Suprapubic skin (tissue), 4 donors: ENCODE measurements around the gene RNF150. TPM values are rescaled to one million over a fixed set of nuclear protein-coding genes. Genes with fewer than 3 reads are reported as not detected.
A peak's percentile ranks its signal among the peaks of the same experiment; 100 is the strongest.

ENCODE experiments used
- DNase-seq, 2 donors: peaks; one replicate each; pipeline ENCODE4 v3.0.0-alpha.2; 2019; ENCODE audit warnings: low spot score in 2 of 2
- H3K27ac ChIP-seq: fragments of 200-600 bp; sonication (generic); one replicate; pipeline ENCODE4 v1.5.1; 2019
- H3K27me3 ChIP-seq: fragments of 200-600 bp; sonication (generic); one replicate; pipeline ENCODE4 v1.5.1; 2019
- H3K36me3 ChIP-seq: fragments of 200-600 bp; sonication (generic); one replicate; pipeline ENCODE4 v1.5.1; 2019
- H3K4me1 ChIP-seq: fragments of 200-600 bp; sonication (generic); one replicate; pipeline ENCODE4 v1.5.1; 2019
- H3K4me3 ChIP-seq: fragments of 200-600 bp; sonication (generic); one replicate; pipeline ENCODE4 v1.5.1; 2019; ENCODE audit warnings: mild to moderate bottlenecking
- H3K9me3 ChIP-seq: fragments of 200-600 bp; sonication (generic); one replicate; pipeline ENCODE4 v1.5.1; 2019
- CTCF ChIP-seq, 2 donors: fragments of 200-600 bp in 1 of 2; fragments of 450-650 bp in 1 of 2; sonication (generic) in 1 of 2; IDR thresholded peaks; one replicate each; pipeline ENCODE4 v1.5.1; 2016 to 2019; ENCODE audit warnings: antibody characterized with exemption in 2 of 2, mild to moderate bottlenecking in 1 of 2, moderate library complexity in 1 of 2
- EP300 ChIP-seq: sonication (generic); formaldehyde crosslinking; IDR thresholded peaks from one replicate; pipeline ENCODE4 v1.6.1; 2017; ENCODE audit warnings: antibody characterized with exemption
- POLR2A ChIP-seq, 2 donors: fragments of 450-650 bp; IDR thresholded peaks; one replicate each; pipeline ENCODE4 v1.6.1; 2017; ENCODE audit warnings: antibody characterized with exemption in 2 of 2, mild to moderate bottlenecking in 2 of 2, moderate library complexity in 2 of 2
- POLR2AphosphoS5 ChIP-seq, 3 donors: sonication (generic); formaldehyde crosslinking; IDR thresholded peaks; one replicate each; pipeline ENCODE4 v1.6.1; 2017; ENCODE audit warnings: antibody characterized with exemption in 3 of 3
- WGBS: methylation state at CpG from one replicate; pipeline ENCODE4 v1.1.5; 2018; 5-methylcytosine and 5-hydroxymethylcytosine counted together
- total RNA-seq, 4 donors: library from RNA; depleted of rRNA; stranded (reverse); fragments of >200 nt; gene quantifications; one replicate each; pipeline ENCODE4 v1.1.0, GENCODE V29; 2016

Gene RNF150
- total RNA-seq, 4 donors from 2014 or later, result 0.83 to 4.0 (median 2.6) TPM

- Histone ChIP-seq H3K27me3 (peaks cover 24% of the 10 kb centered on the region), H3K9me3 (no peaks in the 10 kb centered on the region), H3K4me1 (peaks cover 25% of the 10 kb centered on the region), H3K4me3 (peak overlapping the region; percentile 87), H3K27ac (no peak overlapping the region), H3K36me3 (no peaks in the 10 kb centered on the region)
- TF ChIP-seq CTCF (IDR thresholded peaks at IDR 0.05) (no peak), EP300 (no peak), POLR2AphosphoS5 (IDR thresholded peaks at IDR 0.05) (no peak), POLR2A (IDR thresholded peaks at IDR 0.05) (no peak)
- WGBS, result 45% methylated on average over 8 of the region's 8 CpGs
- no peak for DNase-seq
Observed at GRCh38 chr4:141131723-141132071, 1.6 kb downstream of the RNF150 start.

- no peaks in the 10 kb centered on the region for H3K9me3 ChIP-seq
- H3K27me3 ChIP-seq, result peaks cover 24% of the 10 kb centered on the region
- TF ChIP-seq POLR2AphosphoS5 (IDR thresholded peaks at IDR 0.05) (no peak), CTCF (IDR thresholded peaks at IDR 0.05) (no peak), POLR2A (IDR thresholded peaks at IDR 0.05) (no peak), EP300 (no peak)
- no peak for DNase-seq
- H3K36me3 ChIP-seq, result no peaks in the 10 kb centered on the region
- no peak overlapping the region for H3K4me3 ChIP-seq
- H3K27ac ChIP-seq, result no peak overlapping the region
- WGBS, result 73% methylated on average over 6 of the region's 6 CpGs
- peaks cover 25% of the 10 kb centered on the region for H3K4me1 ChIP-seq
Observed at GRCh38 chr4:141130947-141131605, 2.2 kb downstream of the RNF150 start.

- Histone ChIP-seq H3K4me3 (no peak overlapping the region), H3K36me3 (no peaks in the 10 kb centered on the region), H3K9me3 (no peaks in the 10 kb centered on the region), H3K4me1 (peaks cover 12% of the 10 kb centered on the region), H3K27ac (no peak overlapping the region), H3K27me3 (peaks cover 9% of the 10 kb centered on the region)
- DNase-seq, result no peak
- TF ChIP-seq EP300, result no peak
- no peak for TF ChIP-seq CTCF (IDR thresholded peaks at IDR 0.05)
- 53% methylated on average over 3 of the region's 3 CpGs for WGBS
Observed at GRCh38 chr4:141127884-141128283, 5.4 kb downstream of the RNF150 start.

GRCh38 chr4:141126769-141127168 lies 6.5 kb downstream of the RNF150 start:
- H3K4me1 ChIP-seq, result peaks cover 2% of the 10 kb centered on the region
- 85% methylated on average over 4 of the region's 4 CpGs for WGBS
- H3K9me3 ChIP-seq, result no peaks in the 10 kb centered on the region
- no peaks in the 10 kb centered on the region for H3K27me3 ChIP-seq
- no peak overlapping the region for H3K27ac ChIP-seq
- TF ChIP-seq CTCF (IDR thresholded peaks at IDR 0.05) (no peak), POLR2AphosphoS5 (IDR thresholded peaks at IDR 0.05) (no peak), EP300 (no peak)
- H3K4me3 ChIP-seq, result no peak overlapping the region
- no peak for DNase-seq
- H3K36me3 ChIP-seq, result no peaks in the 10 kb centered on the region

- Histone ChIP-seq H3K4me3 (no peak overlapping the region), H3K27ac (no peak overlapping the region), H3K27me3 (no peaks in the 10 kb centered on the region), H3K4me1 (no peaks in the 10 kb centered on the region), H3K9me3 (no peaks in the 10 kb centered on the region), H3K36me3 (no peaks in the 10 kb centered on the region)
- DNase-seq, result no peak
- 92% methylated on average over 1 of the region's 1 CpG for WGBS
- TF ChIP-seq CTCF (IDR thresholded peaks at IDR 0.05), result no peak
- TF ChIP-seq EP300, result no peak
- no peak for TF ChIP-seq POLR2AphosphoS5 (IDR thresholded peaks at IDR 0.05)
- TF ChIP-seq POLR2A (IDR thresholded peaks at IDR 0.05), result no peak
Observed at GRCh38 chr4:141124224-141124623, 9.0 kb downstream of the RNF150 start.
